Activated T-helper 1 cell treated with anti-CD3 and anti-CD28 coated beads, Interleukin-12 subunit alpha, Interleukin-12 subunit beta, Interleukin-2, Interleukin-4 antibody, amounts not matched to agents 30 ng/mL and 10 ng/mL and 1 ng/mL, durations not matched to agents 14 hours and 24 hours and 36 hours (primary cell): Measurements from ENCODE around the gene TBC1D20. TPM values are rescaled to one million over a fixed set of nuclear protein-coding genes. Genes with fewer than 3 reads are reported as not detected.
"Not testable (repeated sequence)": the region's sequence is repeated elsewhere in the genome, so short reads cannot be mapped to it uniquely, and the experiment has no call there.

Experiments
- DNase-seq: peaks from one replicate; pipeline ENCODE4 v3.0.0; 2021; ENCODE audit warnings: low spot score
- H3K27ac Mint-ChIP-seq: one replicate; pipeline ENCODE4 v1.8.0; 2021; ENCODE audit warnings: mild to moderate bottlenecking, mixed read lengths
- H3K27me3 Mint-ChIP-seq: one replicate; pipeline ENCODE4 v1.8.0; 2022; ENCODE audit warnings: mild to moderate bottlenecking, moderate library complexity, mixed read lengths; ENCODE audit not compliant: insufficient read depth
- H3K36me3 Mint-ChIP-seq: one replicate; pipeline ENCODE4 v1.8.0; 2021; ENCODE audit warnings: low read depth, mixed read lengths
- H3K4me1 Mint-ChIP-seq: one replicate; pipeline ENCODE4 v1.8.0; 2021; ENCODE audit warnings: low read depth, mixed read lengths
- H3K4me3 Mint-ChIP-seq: one replicate; pipeline ENCODE4 v1.8.0; 2021; ENCODE audit warnings: mild to moderate bottlenecking, moderate library complexity, mixed read lengths
- H3K9me3 Mint-ChIP-seq: one replicate; pipeline ENCODE4 v1.8.0; 2021; ENCODE audit warnings: mixed read lengths
- intact Hi-C: fragments of 100-400 bp; cut with micrococcal nuclease; formaldehyde crosslinking; loops from one replicate; pipeline ENCODE4 v1.15.1; 2024
- total RNA-seq: library from RNA; stranded (reverse); gene quantifications from 2 replicates; pipeline ENCODE4 v1.2.3, GENCODE V29; 2022

Gene TBC1D20
- total RNA-seq, 1 donor from 2014 or later = 37.5 TPM

DNA sequence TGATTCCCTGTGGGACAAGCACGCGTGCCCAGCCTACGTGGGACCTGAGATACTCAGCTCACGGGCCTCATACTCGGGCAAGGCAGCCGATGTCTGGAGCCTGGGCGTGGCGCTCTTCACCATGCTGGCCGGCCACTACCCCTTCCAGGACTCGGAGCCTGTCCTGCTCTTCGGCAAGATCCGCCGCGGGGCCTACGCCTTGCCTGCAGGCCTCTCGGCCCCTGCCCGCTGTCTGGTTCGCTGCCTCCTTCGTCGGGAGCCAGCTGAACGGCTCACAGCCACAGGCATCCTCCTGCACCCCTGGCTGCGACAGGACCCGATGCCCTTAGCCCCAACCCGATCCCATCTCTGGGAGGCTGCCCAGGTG lies 66.1 kb downstream of the TBC1D20 start:
- no peak overlapping the region for H3K27ac Mint-ChIP-seq
- H3K36me3 Mint-ChIP-seq = peaks cover 28% of the 10 kb centered on the region

DNA sequence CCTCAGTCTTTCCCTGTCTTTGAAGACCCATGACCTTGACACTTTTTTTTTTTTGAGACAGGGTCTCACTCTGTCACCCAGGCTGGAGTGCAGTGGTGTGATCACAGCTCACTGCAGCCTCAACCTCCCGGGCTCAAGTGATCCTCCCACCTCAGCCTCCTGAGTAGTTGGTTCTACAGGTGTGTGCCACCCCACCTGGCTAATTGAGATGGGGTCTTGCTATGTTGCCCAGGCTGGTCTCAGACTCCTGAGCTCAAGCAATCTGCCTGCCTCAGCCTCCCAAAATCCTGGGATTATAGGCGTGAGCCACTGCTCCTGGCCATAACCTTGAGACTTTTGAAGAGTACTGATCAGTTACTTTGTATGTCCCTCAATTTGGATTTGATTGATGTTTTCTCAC lies 69.0 kb downstream of the TBC1D20 start:
- H3K4me3 Mint-ChIP-seq, H3K4me1 Mint-ChIP-seq, DNase-seq, H3K27me3 Mint-ChIP-seq, H3K27ac Mint-ChIP-seq, intact Hi-C loops, H3K9me3 Mint-ChIP-seq: not testable (repeated sequence)
- H3K36me3 Mint-ChIP-seq = peaks cover 46% of the 10 kb centered on the region

More for the DNA sequence above, 66.1 kb downstream of the TBC1D20 start:
- H3K4me3 Mint-ChIP-seq = no peak overlapping the region
- no peak for DNase-seq
- peaks cover 17% of the 10 kb centered on the region for H3K4me1 Mint-ChIP-seq
- intact Hi-C loops = no loop called here
- no peaks in the 10 kb centered on the region for H3K27me3 Mint-ChIP-seq
- H3K9me3 Mint-ChIP-seq = no peaks in the 10 kb centered on the region

- peaks cover 7% of the 10 kb centered on the region for H3K4me1 Mint-ChIP-seq
- H3K9me3 Mint-ChIP-seq = no peaks in the 10 kb centered on the region
- H3K27ac Mint-ChIP-seq = no peak overlapping the region
- H3K36me3 Mint-ChIP-seq = peaks cover 48% of the 10 kb centered on the region
- H3K4me3 Mint-ChIP-seq = no peak overlapping the region
- H3K27me3 Mint-ChIP-seq = no peaks in the 10 kb centered on the region
- intact Hi-C loops = no loop called here
- no peak for DNase-seq
Observed at GRCh38 chr20:391041-391711, 71.2 kb downstream of the TBC1D20 start.

- no peak for DNase-seq
- no peak overlapping the region for H3K27ac Mint-ChIP-seq
- peaks cover 7% of the 10 kb centered on the region for H3K4me1 Mint-ChIP-seq
- H3K9me3 Mint-ChIP-seq = no peaks in the 10 kb centered on the region
- H3K27me3 Mint-ChIP-seq = no peaks in the 10 kb centered on the region
- intact Hi-C loops = no loop called here
- H3K4me3 Mint-ChIP-seq = no peak overlapping the region
- H3K36me3 Mint-ChIP-seq = peaks cover 55% of the 10 kb centered on the region
Observed at GRCh38 chr20:389220-389619, 73.1 kb downstream of the TBC1D20 start.

GRCh38 chr20:388034-388994 lies 74.0 kb downstream of the TBC1D20 start:
- no peak overlapping the region for H3K4me3 Mint-ChIP-seq
- DNase-seq = no peak
- peaks cover 51% of the 10 kb centered on the region for H3K36me3 Mint-ChIP-seq
- H3K27me3 Mint-ChIP-seq = no peaks in the 10 kb centered on the region
- peaks cover 13% of the 10 kb centered on the region for H3K4me1 Mint-ChIP-seq
- H3K27ac Mint-ChIP-seq = peak overlapping the region; percentile 30
- intact Hi-C loops = no loop called here
- no peaks in the 10 kb centered on the region for H3K9me3 Mint-ChIP-seq

- Mint-ChIP-seq H3K4me3 (no peak overlapping the region), H3K36me3 (peaks cover 43% of the 10 kb centered on the region), H3K9me3 (no peaks in the 10 kb centered on the region), H3K27me3 (no peaks in the 10 kb centered on the region), H3K27ac (no peak overlapping the region), H3K4me1 (peaks cover 17% of the 10 kb centered on the region)
- no peak for DNase-seq
- intact Hi-C loops = no loop called here
Observed at GRCh38 chr20:387520-387919, 74.8 kb downstream of the TBC1D20 start.

GRCh38 chr20:386634-387033 lies 75.7 kb downstream of the TBC1D20 start:
- Mint-ChIP-seq H3K4me1 (peaks cover 22% of the 10 kb centered on the region), H3K36me3 (peaks cover 38% of the 10 kb centered on the region)
- DNase-seq, H3K27me3 Mint-ChIP-seq, H3K27ac Mint-ChIP-seq, H3K4me3 Mint-ChIP-seq, intact Hi-C loops, H3K9me3 Mint-ChIP-seq: not testable (repeated sequence)

Other genes starting within 250 kb of the TBC1D20 start
- gene DEFB129, start 235.3 kb downstream of the TBC1D20 start, total RNA-seq = not detected in 2 replicates
- not detected in 2 replicates for gene DEFB132, start 204.8 kb downstream of the TBC1D20 start, total RNA-seq
- gene C20orf96, start 171.8 kb downstream of the TBC1D20 start, total RNA-seq = 4.3 and 4.7 TPM in 2 replicates
- gene ZCCHC3, start 165.0 kb downstream of the TBC1D20 start, total RNA-seq = 25.9 TPM in 2 replicates
- 7.4 and 7.6 TPM in 2 replicates for gene SOX12, start 137.0 kb downstream of the TBC1D20 start, total RNA-seq
- 5.1 and 6.5 TPM in 2 replicates for gene NRSN2, start 115.4 kb downstream of the TBC1D20 start, total RNA-seq
- gene TRIB3, start 81.8 kb downstream of the TBC1D20 start, total RNA-seq = 37.1 and 39.5 TPM in 2 replicates
- gene RBCK1, start 54.2 kb downstream of the TBC1D20 start, total RNA-seq = 130 and 132 TPM in 2 replicates
- 181 and 185 TPM in 2 replicates for gene CSNK2A1, start 81.3 kb upstream of the TBC1D20 start, total RNA-seq
- gene TCF15, start 147.8 kb upstream of the TBC1D20 start, total RNA-seq = 0.13 TPM in 1 of 2 replicates, not detected in the other
- 28.8 and 30.2 TPM in 2 replicates for gene SRXN1, start 190.7 kb upstream of the TBC1D20 start, total RNA-seq
- gene SCRT2, start 213.3 kb upstream of the TBC1D20 start, total RNA-seq = not detected in 2 replicates